ENCODE measurements around the gene KLKB1.

KLKB1 gene

GRCh38 chr4:186248643-186249042 is 21.3 kb downstream of the KLKB1 start:
- H3K4me3 ChIP-seq (replicated peaks in 1 of 2; ENCODE audit: low read depth in 2 of 2, low read length in 2 of 2), result no peak overlapping the region
- DNase-seq (ENCODE audit: low read depth in 2 of 2), result no peak
- TF ChIP-seq CTCF (IDR thresholded peaks at IDR 0.05; ENCODE audit: low read depth, low read length), result no peak

GRCh38 chr4:186249785-186250754 is 22.8 kb downstream of the KLKB1 start:
- TF ChIP-seq CTCF (IDR thresholded peaks at IDR 0.05; ENCODE audit: low read depth, low read length), result no peak
- no peak overlapping the region for H3K4me3 ChIP-seq (replicated peaks in 1 of 2; ENCODE audit: low read depth in 2 of 2, low read length in 2 of 2)
- DNase-seq (ENCODE audit: low read depth in 2 of 2), result peak in 1 of 2 donors; percentile 56

- DNase-seq (ENCODE audit: low read depth in 2 of 2), result no peak
- TF ChIP-seq CTCF (IDR thresholded peaks at IDR 0.05; ENCODE audit: low read depth, low read length), result no peak
- no peak overlapping the region for H3K4me3 ChIP-seq (replicated peaks in 1 of 2; ENCODE audit: low read depth in 2 of 2, low read length in 2 of 2)
Observed at GRCh38 chr4:186250760-186251159, 23.5 kb downstream of the KLKB1 start.

GRCh38 chr4:186255122-186255521 is 27.8 kb downstream of the KLKB1 start:
- TF ChIP-seq CTCF (IDR thresholded peaks at IDR 0.05; ENCODE audit: low read depth, low read length), result no peak
- no peak overlapping the region for H3K4me3 ChIP-seq (replicated peaks in 1 of 2; ENCODE audit: low read depth in 2 of 2, low read length in 2 of 2)
- no peak for DNase-seq (ENCODE audit: low read depth in 2 of 2)

- TF ChIP-seq CTCF (IDR thresholded peaks at IDR 0.05; ENCODE audit: low read depth, low read length), result no peak
- DNase-seq (ENCODE audit: low read depth in 2 of 2), result no peak
- H3K4me3 ChIP-seq (replicated peaks in 1 of 2; ENCODE audit: low read depth in 2 of 2, low read length in 2 of 2), result no peak overlapping the region
Observed at GRCh38 chr4:186258216-186258811, 31.0 kb downstream of the KLKB1 start.

GRCh38 chr4:186260117-186260503 is 32.8 kb downstream of the KLKB1 start:
- TF ChIP-seq CTCF (IDR thresholded peaks at IDR 0.05; ENCODE audit: low read depth, low read length), result no peak
- no peak for DNase-seq (ENCODE audit: low read depth in 2 of 2)
- no peak overlapping the region for H3K4me3 ChIP-seq (replicated peaks in 1 of 2; ENCODE audit: low read depth in 2 of 2, low read length in 2 of 2)
